BLaER1 treated with 17β-estradiol and CSF1 and Interleukin-3, amounts not matched to agents 10 nM and 100 nM (cell line): Measurements from ENCODE around the gene INO80B.

Source experiments
- H3K27ac ChIP-seq, 11 experiments: shearing (Covaris generic); formaldehyde crosslinking; 2 replicates each; pipeline ENCODE4 v1.8.1; 2022
- H3K27me3 ChIP-seq, 11 experiments: shearing (Covaris generic); formaldehyde crosslinking; 2 replicates each; pipeline ENCODE4 v1.8.1; 2022
- H3K36me3 ChIP-seq, 11 experiments: shearing (Covaris generic); formaldehyde crosslinking; 2 replicates each; pipeline ENCODE4 v1.8.1; 2022
- H3K4me1 ChIP-seq, 10 experiments: shearing (Covaris generic); formaldehyde crosslinking; 2 replicates each; pipeline ENCODE4 v1.8.1; 2022
- H3K4me2 ChIP-seq, 11 experiments: shearing (Covaris generic); formaldehyde crosslinking; 2 replicates each; pipeline ENCODE4 v1.8.1; 2022
- H3K4me3 ChIP-seq, 10 experiments: shearing (Covaris generic); formaldehyde crosslinking; 2 replicates each; pipeline ENCODE4 v1.8.1; 2022
- H3K9ac ChIP-seq, 11 experiments: shearing (Covaris generic); formaldehyde crosslinking; 2 replicates each; pipeline ENCODE4 v1.8.1; 2022
- H3K9me3 ChIP-seq, 11 experiments: shearing (Covaris generic); formaldehyde crosslinking; replicated peaks in 1 of 11; 2 replicates each; pipeline ENCODE4 v1.8.1; 2022
- H4K20me1 ChIP-seq, 11 experiments: shearing (Covaris generic); formaldehyde crosslinking; 2 replicates each; pipeline ENCODE4 v1.8.1; 2022
- Cebpa-rat ChIP-seq, 11 experiments: shearing (Covaris generic); IDR thresholded peaks; 2 replicates each; pipeline ENCODE4 v1.8.1; 2022

INO80B gene

GRCh38 chr2:74499940-74500577 is 45.2 kb downstream of the INO80B start:
- Histone ChIP-seq H3K4me2 (no peak overlapping the region), H3K9me3 (peaks cover 0 to 10% (median 0%) of the 10 kb centered on the region in 11 experiments; a peak in 1 of 22 replicates), H3K27ac (no peak overlapping the region), H3K9ac (no peak overlapping the region), H3K27me3 (peaks cover 88 to 100% (median 97%) of the 10 kb centered on the region in 11 experiments), H3K4me1 (peaks cover 0 to 45% (median 15%) of the 10 kb centered on the region in 10 experiments; a peak in 18 of 20 replicates), H4K20me1 (peaks cover 0 to 56% (median 17%) of the 10 kb centered on the region in 11 experiments; a peak in 13 of 22 replicates), H3K4me3 (no peak overlapping the region), H3K36me3 (peaks cover under 1 to 18% (median 10%) of the 10 kb centered on the region in 11 experiments; a peak in 14 of 22 replicates)
- TF ChIP-seq Cebpa-rat (IDR thresholded peaks at IDR 0.05) = no peak

DNA sequence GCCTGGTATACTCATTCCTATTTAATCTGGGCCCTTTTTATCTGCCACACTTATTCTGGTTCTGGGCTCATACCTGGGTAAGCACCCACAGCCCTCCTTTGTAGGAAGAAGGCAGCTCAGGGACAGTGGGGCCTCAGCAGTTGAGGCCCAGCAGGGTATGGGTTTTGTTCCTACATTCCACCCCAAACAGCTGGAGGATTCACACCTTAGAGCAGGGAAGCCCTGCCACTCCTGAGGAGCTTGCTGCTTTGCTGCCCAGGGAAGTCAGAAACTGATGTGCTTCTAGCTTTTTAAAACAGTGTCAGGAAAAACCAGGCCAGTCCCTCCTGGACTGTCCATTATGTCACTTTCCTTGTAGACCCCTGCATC is 45.7 kb downstream of the INO80B start:
- Histone ChIP-seq H4K20me1 (peaks cover 0 to 56% (median 17%) of the 10 kb centered on the region in 11 experiments; a peak in 14 of 22 replicates), H3K9me3 (peaks cover 0 to 10% (median 0%) of the 10 kb centered on the region in 11 experiments; a peak in 1 of 22 replicates), H3K4me2 (no peak overlapping the region), H3K27me3 (peaks cover 88 to 100% (median 100%) of the 10 kb centered on the region in 11 experiments), H3K27ac (no peak overlapping the region), H3K9ac (no peak overlapping the region), H3K4me1 (peaks cover 5 to 50% (median 19%) of the 10 kb centered on the region in 10 experiments), H3K36me3 (peaks cover 5 to 22% (median 13%) of the 10 kb centered on the region in 11 experiments), H3K4me3 (no peak overlapping the region)
- TF ChIP-seq Cebpa-rat (IDR thresholded peaks at IDR 0.05) = no peak

DNA sequence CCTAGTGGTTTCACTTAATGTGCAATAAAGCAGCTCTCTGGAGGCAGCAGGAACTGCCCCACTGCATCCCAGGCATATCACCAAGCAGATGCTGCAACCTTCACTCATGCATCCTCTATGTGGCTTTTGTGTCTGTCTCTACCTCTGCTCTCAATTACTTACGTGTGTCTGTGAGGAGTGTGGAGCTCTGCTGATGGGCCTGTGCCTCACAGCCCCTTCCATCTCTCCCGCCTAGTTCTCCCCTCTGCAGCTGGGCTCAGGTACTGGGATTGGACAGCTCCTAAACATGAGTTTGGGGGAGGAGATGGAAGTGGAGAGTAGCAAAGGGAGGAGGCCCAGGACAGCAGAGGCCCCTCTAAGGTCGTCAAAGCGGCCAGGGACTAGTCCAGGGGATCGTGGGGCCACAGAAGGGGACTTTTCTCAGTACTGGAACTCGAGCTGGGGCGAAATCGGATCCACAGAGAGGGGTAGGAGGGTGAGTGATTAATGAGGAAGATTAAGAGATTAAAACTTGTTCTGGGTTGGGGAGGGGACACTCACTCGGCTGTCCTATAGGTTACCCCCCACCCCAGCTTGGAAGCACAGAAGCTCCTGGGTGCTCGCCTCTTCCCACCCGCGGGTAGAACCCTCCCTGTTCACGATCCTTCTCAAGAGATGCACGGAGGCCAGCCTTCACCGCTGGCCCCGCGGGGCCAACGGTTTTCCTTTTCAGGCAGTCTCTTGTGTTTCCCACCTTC is 46.6 kb downstream of the INO80B start:
- TF ChIP-seq Cebpa-rat (IDR thresholded peaks at IDR 0.05) = no peak
- H3K27me3 ChIP-seq = peaks cover 79 to 96% (median 94%) of the 10 kb centered on the region in 11 experiments
- peaks cover 14 to 60% (median 29%) of the 10 kb centered on the region in 10 experiments for H3K4me1 ChIP-seq
- peak overlapping the region in 1 of 10 experiments; percentile 53; a peak in 1 of 20 replicates for H3K4me3 ChIP-seq
- H3K36me3 ChIP-seq = peaks cover 11 to 27% (median 18%) of the 10 kb centered on the region in 11 experiments; a peak in 21 of 22 replicates
- peaks cover 0 to 10% (median 0%) of the 10 kb centered on the region in 11 experiments; a peak in 1 of 22 replicates for H3K9me3 ChIP-seq
- H3K4me2 ChIP-seq = peak overlapping the region in 3 of 11 experiments; percentile 94 to 100 (median 98); a peak in 4 of 22 replicates
- H3K27ac ChIP-seq = no peak overlapping the region
- H3K9ac ChIP-seq = no peak overlapping the region
- peaks cover 0 to 55% (median 17%) of the 10 kb centered on the region in 11 experiments; a peak in 14 of 22 replicates for H4K20me1 ChIP-seq

GRCh38 chr2:74502147-74502719 is 47.3 kb downstream of the INO80B start:
- peak overlapping the region in 2 of 11 experiments; percentile 70 to 80; a peak in 3 of 22 replicates for H3K27ac ChIP-seq
- H3K4me1 ChIP-seq = peaks cover 20 to 64% (median 34%) of the 10 kb centered on the region in 10 experiments
- H3K9ac ChIP-seq = peak overlapping the region in 3 of 11 experiments; percentile 60 to 84 (median 77); a peak in 4 of 22 replicates
- H4K20me1 ChIP-seq = peaks cover 0 to 55% (median 15%) of the 10 kb centered on the region in 11 experiments; a peak in 13 of 22 replicates
- no peak for TF ChIP-seq Cebpa-rat (IDR thresholded peaks at IDR 0.05)
- peaks cover 0 to 10% (median 0%) of the 10 kb centered on the region in 11 experiments; a peak in 1 of 22 replicates for H3K9me3 ChIP-seq
- peak overlapping the region in 8 of 11 experiments; percentile 39 to 100 (median 79); a peak in 13 of 22 replicates for H3K4me2 ChIP-seq
- peaks cover 71 to 89% (median 87%) of the 10 kb centered on the region in 11 experiments for H3K27me3 ChIP-seq
- peaks cover 11 to 24% (median 18%) of the 10 kb centered on the region in 11 experiments; a peak in 21 of 22 replicates for H3K36me3 ChIP-seq
- peak overlapping the region in 6 of 10 experiments; percentile 32 to 65 (median 52); a peak in 9 of 20 replicates for H3K4me3 ChIP-seq

DNA sequence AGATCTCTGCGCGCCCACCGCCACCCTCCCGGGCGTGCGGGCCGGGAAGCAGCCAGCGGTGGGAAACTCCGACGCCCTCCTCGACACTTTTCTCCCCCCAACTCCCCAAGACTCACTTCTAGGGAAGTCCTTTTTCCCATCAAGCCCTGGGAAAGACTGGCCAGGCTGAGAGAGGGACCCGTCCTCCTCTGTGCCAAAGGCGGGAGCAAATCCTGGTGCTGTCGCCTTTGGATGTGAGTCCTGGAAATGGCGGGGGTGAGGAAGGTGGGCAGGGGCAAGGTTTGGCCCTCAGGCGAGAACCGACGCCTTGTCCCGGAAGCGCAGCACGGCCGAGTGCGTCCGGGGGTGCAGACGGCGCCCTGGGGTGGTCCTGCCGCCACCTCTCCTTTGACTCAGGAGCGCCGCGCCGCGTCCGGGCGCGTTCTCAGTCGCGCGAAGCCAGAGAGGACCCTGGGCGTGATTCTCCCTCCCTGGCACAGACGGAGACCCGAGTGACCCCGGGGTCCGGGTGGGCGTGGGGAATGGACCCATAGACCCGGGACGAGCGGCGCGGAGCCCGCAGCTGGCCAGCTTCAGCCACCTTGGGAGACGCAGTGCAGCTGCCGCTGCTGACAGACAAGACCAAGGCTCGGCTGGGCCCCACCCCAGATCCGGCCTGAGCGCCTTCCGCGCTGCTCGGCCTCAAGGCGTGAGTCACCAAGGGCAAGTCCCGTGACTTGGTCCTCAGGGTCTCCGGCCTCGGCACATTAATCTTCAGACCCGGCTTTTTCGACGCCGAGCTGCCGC is 48.0 kb downstream of the INO80B start:
- H3K36me3 ChIP-seq = peaks cover 11 to 24% (median 18%) of the 10 kb centered on the region in 11 experiments; a peak in 21 of 22 replicates
- H3K27me3 ChIP-seq = peaks cover 65 to 83% (median 80%) of the 10 kb centered on the region in 11 experiments
- H3K9me3 ChIP-seq = peaks cover 0 to 10% (median 0%) of the 10 kb centered on the region in 11 experiments; a peak in 1 of 22 replicates
- peak overlapping the region in 6 of 11 experiments; percentile 2 to 84 (median 61); a peak in 9 of 22 replicates for H3K9ac ChIP-seq
- no peak for TF ChIP-seq Cebpa-rat (IDR thresholded peaks at IDR 0.05)
- peaks cover 0 to 49% (median 13%) of the 10 kb centered on the region in 11 experiments; a peak in 12 of 22 replicates for H4K20me1 ChIP-seq
- peak overlapping the region; percentile 25 to 100 (median 67) for H3K4me2 ChIP-seq
- peaks cover 22 to 65% (median 37%) of the 10 kb centered on the region in 10 experiments for H3K4me1 ChIP-seq
- peak overlapping the region in 9 of 10 experiments; percentile 3 to 65 (median 37); a peak in 13 of 20 replicates for H3K4me3 ChIP-seq
- H3K27ac ChIP-seq = peak overlapping the region in 4 of 11 experiments; percentile 52 to 80 (median 67); a peak in 7 of 22 replicates

DNA sequence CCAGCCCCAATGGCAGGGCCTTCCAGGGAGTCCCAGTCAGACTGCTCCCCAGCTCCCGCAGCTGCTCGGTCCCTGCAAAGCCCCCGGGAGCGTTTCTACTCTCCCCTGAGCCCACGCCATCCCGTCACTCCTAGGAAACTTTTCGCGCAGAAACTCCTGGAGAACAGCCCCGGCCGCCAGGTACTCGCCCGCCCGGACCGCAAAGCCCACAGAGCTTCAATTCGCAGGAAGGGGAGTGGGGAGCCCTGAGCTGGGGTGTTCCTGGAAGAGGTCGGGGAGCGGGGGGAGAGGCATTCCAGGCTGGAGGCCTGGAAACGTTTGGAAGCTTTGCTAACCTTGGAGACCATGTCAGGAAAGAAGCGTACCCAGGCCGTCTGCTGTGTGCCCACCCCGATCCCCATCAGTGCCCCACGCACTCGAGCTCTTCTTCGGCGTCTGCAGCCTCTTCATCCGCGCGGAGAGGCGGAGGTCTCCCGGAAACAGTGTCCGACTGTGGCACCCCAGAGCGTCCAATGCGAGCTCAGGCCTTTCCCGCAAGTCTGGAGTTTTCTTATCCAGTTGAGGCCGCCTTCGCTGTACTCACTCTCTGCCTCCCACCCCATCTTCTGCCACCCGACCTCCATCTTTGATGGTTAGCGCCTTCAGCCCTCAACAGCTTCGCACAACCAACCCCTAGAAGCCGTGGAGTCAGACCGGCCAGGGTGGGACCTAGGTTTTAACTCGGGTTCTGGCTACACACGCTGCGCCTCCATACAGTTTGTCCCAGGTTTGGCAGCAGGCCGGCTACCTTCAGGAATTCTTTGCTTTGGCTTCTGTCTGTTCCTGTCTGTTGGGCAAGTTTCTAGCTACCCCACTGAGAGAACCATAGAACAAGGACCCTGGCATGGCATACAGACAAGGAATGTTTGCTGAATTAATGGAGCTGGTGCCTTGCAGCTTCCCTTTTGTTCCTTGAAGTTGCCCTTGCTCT is 48.9 kb downstream of the INO80B start:
- H3K27ac ChIP-seq = peak overlapping the region in 4 of 11 experiments; percentile 52 to 80 (median 67); a peak in 7 of 22 replicates
- peak overlapping the region in 8 of 10 experiments; percentile 3 to 65 (median 44); a peak in 12 of 20 replicates for H3K4me3 ChIP-seq
- peaks cover 0 to 46% (median 10%) of the 10 kb centered on the region in 11 experiments; a peak in 11 of 22 replicates for H4K20me1 ChIP-seq
- TF ChIP-seq Cebpa-rat (IDR thresholded peaks at IDR 0.05) = no peak
- H3K27me3 ChIP-seq = peaks cover 56 to 83% (median 80%) of the 10 kb centered on the region in 11 experiments
- H3K36me3 ChIP-seq = peaks cover 11 to 24% (median 18%) of the 10 kb centered on the region in 11 experiments; a peak in 21 of 22 replicates
- peaks cover 28 to 61% (median 42%) of the 10 kb centered on the region in 10 experiments for H3K4me1 ChIP-seq
- peak overlapping the region in 4 of 11 experiments; percentile 60 to 84 (median 70); a peak in 8 of 22 replicates for H3K9ac ChIP-seq
- peak overlapping the region; percentile 25 to 100 (median 67); a peak in 20 of 22 replicates for H3K4me2 ChIP-seq
- peaks cover 0 to 7% (median 0%) of the 10 kb centered on the region in 11 experiments; a peak in 1 of 22 replicates for H3K9me3 ChIP-seq
